ENCODE data around the gene CACNA1C. TPM values are rescaled to one million over a fixed set of nuclear protein-coding genes. Genes with fewer than 3 reads are reported as not detected.

The CACNA1C gene
- total RNA-seq, 1 experiment from 2014 or later = 1.1 TPM

GRCh38 chr12:2533036-2533435, 480.2 kb downstream of the CACNA1C start:
- Histone ChIP-seq H2AK5ac (ENCODE audit: insufficient read length, low read length) (no peak overlapping the region), H3K9me3 (ENCODE audit: control insufficient read depth, low read depth, low read length) (no peaks in the 10 kb centered on the region), H3K23ac (ENCODE audit: insufficient read length, low read depth, low read length) (no peak overlapping the region), H3K27me3 (ENCODE audit: insufficient read depth, low read length) (no peaks in the 10 kb centered on the region), H2AFZ (ENCODE audit: low read length) (no peak overlapping the region), H2BK20ac (ENCODE audit: low read depth, low read length, poor library complexity, severe bottlenecking) (no peak overlapping the region), H4K91ac (ENCODE audit: insufficient read length, low read depth, low read length) (no peak overlapping the region), H3K79me2 (ENCODE audit: insufficient read depth, low read length) (no peaks in the 10 kb centered on the region), H3K4ac (ENCODE audit: low read depth, low read length) (no peak overlapping the region), H2BK15ac (ENCODE audit: low read depth, low read length) (no peak overlapping the region), H3K4me2 (ENCODE audit: insufficient read depth, insufficient read length, low read length) (no peak overlapping the region), H3K56ac (ENCODE audit: insufficient read length, low read depth, low read length) (no peak overlapping the region), H4K8ac (replicated peaks; ENCODE audit: insufficient read length, low read depth, low read length) (no peak overlapping the region), H3K9ac (ENCODE audit: extremely low read depth, insufficient read length, low read length) (no peak overlapping the region), H3K18ac (ENCODE audit: insufficient read length, low read depth, low read length) (no peak overlapping the region), H2BK12ac (ENCODE audit: insufficient read length, low read depth, low read length) (no peak overlapping the region), H3K23me2 (ENCODE audit: insufficient read length, low read depth, low read length, poor library complexity, severe bottlenecking) (no peaks in the 10 kb centered on the region), H4K5ac (ENCODE audit: insufficient read length, low read depth, low read length) (no peak overlapping the region), H2BK5ac (ENCODE audit: insufficient read length, low read length) (no peak overlapping the region), H3K27ac (ENCODE audit: insufficient read length, low read depth, low read length) (no peak overlapping the region), H3K79me1 (ENCODE audit: insufficient read depth, low read depth, low read length, poor library complexity, severe bottlenecking) (no peaks in the 10 kb centered on the region), H3K4me1 (ENCODE audit: insufficient read depth, low read length) (peaks cover 3% of the 10 kb centered on the region; the same call in 1 of the 2 replicates), H2BK120ac (ENCODE audit: low read depth, low read length, poor library complexity, severe bottlenecking) (no peak overlapping the region), H3T11ph (ENCODE audit: low read length) (no peak overlapping the region), H4K20me1 (ENCODE audit: control insufficient read depth, insufficient read depth, insufficient read length) (no peaks in the 10 kb centered on the region), H3K14ac (ENCODE audit: insufficient read depth, low read length) (no peak overlapping the region)
- no peaks in the 10 kb centered on the region for H3K9me3 Mint-ChIP-seq
- DNase-seq = no peak
- TF ChIP-seq CTCF (conservative IDR thresholded peaks at IDR 0.05) = no peak
- H3K36me3 Mint-ChIP-seq (ENCODE audit: insufficient read depth in 1 of 3, low read depth in 3 of 3) = no peaks in the 10 kb centered on the region
- H3K4me3 Mint-ChIP-seq = no peak overlapping the region
- peaks cover 6 to 18% of the 10 kb centered on the region in 2 experiments; a peak in 3 of 4 replicates for H3K4me1 Mint-ChIP-seq
- peaks cover 17% of the 10 kb centered on the region for H3K27me3 Mint-ChIP-seq (ENCODE audit: low read depth)
- no CpG with 5 or more reads among the region's 5 CpGs for WGBS (ENCODE audit: extremely low coverage, insufficient read length, low lambda C conversion rate)
- H3K27ac Mint-ChIP-seq = no peak overlapping the region

Measured in H9 (cell line).